WERI-Rb-1 (cell line): ENCODE measurements around the gene SSBP4.

Experiments
- DNase-seq: peaks from one replicate; pipeline ENCODE4 v3.0.0-alpha.2; 2020
- H3K27ac ChIP-seq: fragments of 250-450 bp; sonication (Bioruptor Pico); 2 replicates; pipeline ENCODE4 v1.5.1; 2020; ENCODE audit warnings: mild to moderate bottlenecking, moderate library complexity
- H3K27me3 ChIP-seq: fragments of 250-450 bp; sonication (Bioruptor Pico); 2 replicates; pipeline ENCODE4 v1.5.1; 2021; ENCODE audit warnings: mild to moderate bottlenecking, low read depth, moderate library complexity; ENCODE audit not compliant: insufficient read depth, severe bottlenecking
- H3K36me3 ChIP-seq: fragments of 250-450 bp; sonication (Bioruptor Pico); 2 replicates; pipeline ENCODE4 v1.5.1; 2020; ENCODE audit warnings: mild to moderate bottlenecking, moderate library complexity
- H3K4me3 ChIP-seq: 2 replicates; pipeline ENCODE4 v1.5.1; 2011; ENCODE audit warnings: low read depth, mild to moderate bottlenecking, control low read depth, low read length
- H3K9me3 ChIP-seq: fragments of 250-450 bp; sonication (Bioruptor Pico); 2 replicates; pipeline ENCODE4 v1.5.1; 2021; ENCODE audit warnings: mild to moderate bottlenecking, moderate library complexity; ENCODE audit not compliant: severe bottlenecking
- TF ChIP-seq, protein P1 (sequence below): IDR thresholded peaks from 2 replicates; pipeline ENCODE4 v1.5.1; 2011; ENCODE audit warnings: low read depth, mild to moderate bottlenecking, control low read depth, inconsistent platforms, low read length

The SSBP4 gene

DNA sequence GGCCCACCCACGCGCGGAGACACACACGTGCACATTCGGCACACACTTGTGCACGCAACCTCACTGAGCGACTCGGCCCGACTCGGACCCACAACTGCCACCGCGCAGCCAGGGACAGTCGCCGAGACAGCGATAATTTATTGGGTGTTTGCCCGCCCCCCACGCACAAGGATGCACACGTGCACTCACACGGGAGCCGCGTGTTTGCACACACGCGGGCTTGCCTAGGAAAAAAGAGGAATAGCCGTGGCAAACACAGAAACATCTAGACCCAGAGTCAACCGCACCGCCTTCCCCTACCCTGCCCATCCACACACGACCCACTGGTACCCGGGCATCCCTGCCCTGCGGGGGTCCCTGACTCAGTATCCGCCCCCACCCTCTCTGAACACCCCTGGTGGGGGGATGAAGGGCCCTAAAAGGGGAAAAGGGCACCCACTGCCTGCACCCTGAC is 1.1 kb upstream of the SSBP4 start:
- DNase-seq, result no peak
- TF ChIP-seq, protein P1, sequence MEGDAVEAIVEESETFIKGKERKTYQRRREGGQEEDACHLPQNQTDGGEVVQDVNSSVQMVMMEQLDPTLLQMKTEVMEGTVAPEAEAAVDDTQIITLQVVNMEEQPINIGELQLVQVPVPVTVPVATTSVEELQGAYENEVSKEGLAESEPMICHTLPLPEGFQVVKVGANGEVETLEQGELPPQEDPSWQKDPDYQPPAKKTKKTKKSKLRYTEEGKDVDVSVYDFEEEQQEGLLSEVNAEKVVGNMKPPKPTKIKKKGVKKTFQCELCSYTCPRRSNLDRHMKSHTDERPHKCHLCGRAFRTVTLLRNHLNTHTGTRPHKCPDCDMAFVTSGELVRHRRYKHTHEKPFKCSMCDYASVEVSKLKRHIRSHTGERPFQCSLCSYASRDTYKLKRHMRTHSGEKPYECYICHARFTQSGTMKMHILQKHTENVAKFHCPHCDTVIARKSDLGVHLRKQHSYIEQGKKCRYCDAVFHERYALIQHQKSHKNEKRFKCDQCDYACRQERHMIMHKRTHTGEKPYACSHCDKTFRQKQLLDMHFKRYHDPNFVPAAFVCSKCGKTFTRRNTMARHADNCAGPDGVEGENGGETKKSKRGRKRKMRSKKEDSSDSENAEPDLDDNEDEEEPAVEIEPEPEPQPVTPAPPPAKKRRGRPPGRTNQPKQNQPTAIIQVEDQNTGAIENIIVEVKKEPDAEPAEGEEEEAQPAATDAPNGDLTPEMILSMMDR, result no peak
- Histone ChIP-seq H3K36me3 (no peaks in the 10 kb centered on the region; the same call in 1 of the 2 replicates), H3K27me3 (no peaks in the 10 kb centered on the region), H3K9me3 (no peaks in the 10 kb centered on the region), H3K4me3 (no peak overlapping the region; the same call in 1 of the 2 replicates), H3K27ac (peak overlapping the region; percentile 98)

DNA sequence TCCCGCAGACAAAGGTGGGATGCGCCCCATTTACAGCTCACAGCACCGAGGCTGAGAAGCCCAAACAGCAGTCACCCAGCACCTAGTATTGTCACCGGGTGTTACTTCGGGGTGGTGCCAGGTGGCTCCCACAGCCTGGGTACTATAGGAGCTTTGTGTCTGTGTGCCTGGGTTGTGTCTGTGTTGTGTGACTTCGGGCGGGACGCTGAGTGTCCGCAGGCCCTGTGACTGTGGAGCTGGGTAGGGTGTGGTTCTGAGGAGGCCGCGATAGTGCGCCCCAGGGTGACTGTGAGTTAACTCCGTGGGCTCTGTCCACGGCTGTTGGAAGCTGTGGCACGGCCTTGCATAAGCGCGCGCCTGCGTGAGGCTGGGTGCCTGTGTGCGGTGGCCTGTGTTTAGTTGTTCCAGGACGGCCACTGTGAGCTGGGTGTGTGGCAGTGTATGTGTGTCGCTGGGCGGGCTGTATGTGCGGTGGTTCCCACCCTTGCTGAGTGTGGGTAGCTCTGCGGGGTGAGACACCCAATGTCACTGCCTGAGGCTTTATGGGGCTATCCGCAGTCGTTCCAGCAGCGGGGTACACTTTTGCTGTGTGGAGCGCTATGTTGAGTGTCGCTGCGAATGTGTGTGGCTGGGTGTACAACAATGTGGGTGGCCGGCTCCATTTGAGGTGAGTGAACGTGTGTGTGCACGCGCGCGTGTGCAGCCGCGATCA is 559 bp upstream of the SSBP4 start:
- peak overlapping the region; percentile 23 for H3K27ac ChIP-seq
- TF ChIP-seq, protein P1, result no peak
- H3K27me3 ChIP-seq, result no peaks in the 10 kb centered on the region
- no peaks in the 10 kb centered on the region for H3K9me3 ChIP-seq
- peaks cover 4% of the 10 kb centered on the region; the same call in 1 of the 2 replicates for H3K36me3 ChIP-seq
- DNase-seq, result no peak
- H3K4me3 ChIP-seq, result no peak overlapping the region

DNA sequence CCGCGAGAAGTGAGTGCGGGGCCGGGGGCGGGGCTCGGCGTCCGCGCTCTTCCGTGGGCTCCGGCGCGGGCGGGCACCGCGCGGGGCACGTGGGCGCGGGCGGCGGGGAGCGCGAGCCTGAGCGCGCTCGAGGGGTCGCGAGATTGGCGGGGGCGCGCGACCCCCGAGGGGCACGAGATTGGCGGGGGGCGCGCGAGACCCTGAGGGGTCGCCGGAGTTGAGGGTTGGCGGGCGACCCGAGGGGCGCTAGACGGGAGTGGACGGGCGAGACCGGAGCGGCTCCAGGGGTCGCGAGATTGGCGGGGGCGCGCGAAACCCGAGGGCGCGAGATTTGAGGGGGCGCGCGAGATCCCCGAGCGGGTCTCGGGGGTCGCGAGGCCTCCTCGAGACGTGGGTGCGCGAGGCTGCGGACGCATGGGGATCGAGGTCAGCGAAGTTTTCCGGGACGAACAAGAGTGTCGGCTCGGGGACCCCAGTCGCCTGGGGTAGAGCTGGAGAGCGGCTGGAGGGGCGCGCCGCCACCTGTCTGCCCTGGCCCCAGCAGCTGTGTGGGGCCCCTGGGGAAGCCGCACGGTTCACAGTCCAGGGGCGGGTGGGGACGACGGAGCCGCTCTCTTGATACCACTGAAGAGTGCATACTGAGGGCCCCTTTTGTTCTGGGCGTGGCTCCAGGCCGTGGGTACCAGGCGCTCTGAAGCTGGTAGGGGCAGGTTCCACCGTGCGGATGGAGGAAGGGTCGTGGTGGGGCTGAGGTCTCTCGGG is 682 bp downstream of the SSBP4 start:
- Histone ChIP-seq H3K27ac (peak overlapping the region; percentile 79), H3K27me3 (no peaks in the 10 kb centered on the region), H3K36me3 (peaks cover 4% of the 10 kb centered on the region; the same call in 1 of the 2 replicates), H3K9me3 (no peaks in the 10 kb centered on the region), H3K4me3 (peak overlapping the region; percentile 65)
- TF ChIP-seq, protein P1, result no peak
- no peak for DNase-seq

DNA sequence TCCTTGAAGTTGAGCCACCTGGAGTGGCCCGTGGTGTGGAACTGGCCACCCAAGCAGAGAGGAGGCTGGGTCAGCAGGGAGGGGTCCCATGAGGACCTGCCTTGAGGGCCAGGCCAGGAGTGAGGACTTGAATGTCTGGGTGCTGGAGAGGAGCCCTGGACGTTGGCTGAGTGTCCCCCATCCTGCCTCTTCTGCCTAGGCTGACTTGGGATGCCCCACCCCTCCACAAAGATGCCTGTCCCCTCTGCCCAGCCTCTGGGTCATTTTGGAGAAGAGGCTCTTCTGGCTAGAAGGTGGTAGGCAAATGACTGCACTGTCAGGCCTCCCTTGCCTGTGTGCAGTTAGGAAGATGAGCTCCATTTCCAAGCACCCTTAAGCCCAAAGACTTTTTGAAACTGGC is 1.7 kb downstream of the SSBP4 start:
- TF ChIP-seq, protein P1, result no peak
- DNase-seq, result no peak
- Histone ChIP-seq H3K4me3 (no peak overlapping the region), H3K27ac (0 out of 2 replicates have a peak overlapping the region, but pooled peaks have one; percentile 33), H3K36me3 (peaks cover 4% of the 10 kb centered on the region; the same call in 1 of the 2 replicates), H3K9me3 (no peaks in the 10 kb centered on the region), H3K27me3 (no peaks in the 10 kb centered on the region)

DNA sequence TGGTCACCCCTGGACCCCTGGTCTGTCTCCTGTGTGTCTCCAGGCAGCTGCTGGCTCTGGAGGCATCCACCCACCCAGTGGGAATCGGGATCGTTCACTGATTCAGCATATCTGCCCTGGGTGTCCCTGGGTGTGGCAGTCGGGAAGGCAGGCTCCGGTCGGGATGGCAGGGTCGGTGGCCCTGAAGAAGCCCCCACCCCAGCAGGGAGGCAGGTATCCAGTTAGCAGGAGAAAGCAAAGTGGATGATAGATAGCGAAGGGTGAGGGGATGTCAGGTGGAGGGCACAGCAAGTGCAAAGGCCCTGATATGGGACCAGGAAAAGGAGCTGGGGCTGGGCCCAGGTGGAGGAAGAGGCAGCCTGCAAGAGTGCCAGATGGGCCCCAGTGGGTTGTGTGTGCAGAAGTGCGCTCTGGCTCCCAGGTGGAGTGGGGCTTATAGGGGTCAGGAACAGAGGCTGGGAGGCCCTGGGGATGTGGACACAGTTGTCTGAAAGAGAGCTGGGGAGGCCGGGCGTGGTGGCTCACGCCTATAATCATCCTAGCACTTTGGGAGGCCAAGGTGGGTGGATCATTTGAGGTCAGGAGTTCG is 2.3 kb downstream of the SSBP4 start:
- Histone ChIP-seq H3K27me3 (no peaks in the 10 kb centered on the region), H3K4me3 (no peak overlapping the region), H3K9me3 (no peaks in the 10 kb centered on the region), H3K36me3 (peaks cover 4% of the 10 kb centered on the region; the same call in 1 of the 2 replicates), H3K27ac (peak overlapping the region; percentile 33; the same call in 1 of the 2 replicates)
- DNase-seq, result peak; percentile 47
- TF ChIP-seq, protein P1, result no peak
